Activated CD8-positive, alpha-beta memory T cell treated with anti-CD3 and anti-CD28 coated beads for 36 hours (primary cell): ENCODE data around the gene CCNDBP1. TPM values are rescaled to one million over a fixed set of nuclear protein-coding genes. Genes with fewer than 3 reads are reported as not detected.
"Not testable (repeated sequence)": the region's sequence is repeated elsewhere in the genome, so short reads cannot be mapped to it uniquely, and the experiment has no call there.

Source experiments
- CTCF ChIA-PET: fragments of 350-600 bp; sonication (Branson Sonifier 250); formaldehyde crosslinking; loops from one replicate; lab custom pipeline; 2021; ENCODE audit warnings: antibody characterized with exemption; lab: Charles Lee
- POLR2A ChIA-PET: fragments of 350-600 bp; sonication (Branson Sonifier 250); formaldehyde crosslinking; loops from one replicate; lab custom pipeline; 2021; ENCODE audit warnings: antibody characterized with exemption; lab: Charles Lee
- total RNA-seq, 2 experiments: library from RNA; stranded (reverse); gene quantifications; one replicate each; pipeline ENCODE4 v1.2.3, GENCODE V29; 2021

Gene CCNDBP1, protein sequence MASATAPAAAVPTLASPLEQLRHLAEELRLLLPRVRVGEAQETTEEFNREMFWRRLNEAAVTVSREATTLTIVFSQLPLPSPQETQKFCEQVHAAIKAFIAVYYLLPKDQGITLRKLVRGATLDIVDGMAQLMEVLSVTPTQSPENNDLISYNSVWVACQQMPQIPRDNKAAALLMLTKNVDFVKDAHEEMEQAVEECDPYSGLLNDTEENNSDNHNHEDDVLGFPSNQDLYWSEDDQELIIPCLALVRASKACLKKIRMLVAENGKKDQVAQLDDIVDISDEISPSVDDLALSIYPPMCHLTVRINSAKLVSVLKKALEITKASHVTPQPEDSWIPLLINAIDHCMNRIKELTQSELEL
- 10 to 100 TPM; 48.1 to 51.6 TPM for total RNA-seq

DNA sequence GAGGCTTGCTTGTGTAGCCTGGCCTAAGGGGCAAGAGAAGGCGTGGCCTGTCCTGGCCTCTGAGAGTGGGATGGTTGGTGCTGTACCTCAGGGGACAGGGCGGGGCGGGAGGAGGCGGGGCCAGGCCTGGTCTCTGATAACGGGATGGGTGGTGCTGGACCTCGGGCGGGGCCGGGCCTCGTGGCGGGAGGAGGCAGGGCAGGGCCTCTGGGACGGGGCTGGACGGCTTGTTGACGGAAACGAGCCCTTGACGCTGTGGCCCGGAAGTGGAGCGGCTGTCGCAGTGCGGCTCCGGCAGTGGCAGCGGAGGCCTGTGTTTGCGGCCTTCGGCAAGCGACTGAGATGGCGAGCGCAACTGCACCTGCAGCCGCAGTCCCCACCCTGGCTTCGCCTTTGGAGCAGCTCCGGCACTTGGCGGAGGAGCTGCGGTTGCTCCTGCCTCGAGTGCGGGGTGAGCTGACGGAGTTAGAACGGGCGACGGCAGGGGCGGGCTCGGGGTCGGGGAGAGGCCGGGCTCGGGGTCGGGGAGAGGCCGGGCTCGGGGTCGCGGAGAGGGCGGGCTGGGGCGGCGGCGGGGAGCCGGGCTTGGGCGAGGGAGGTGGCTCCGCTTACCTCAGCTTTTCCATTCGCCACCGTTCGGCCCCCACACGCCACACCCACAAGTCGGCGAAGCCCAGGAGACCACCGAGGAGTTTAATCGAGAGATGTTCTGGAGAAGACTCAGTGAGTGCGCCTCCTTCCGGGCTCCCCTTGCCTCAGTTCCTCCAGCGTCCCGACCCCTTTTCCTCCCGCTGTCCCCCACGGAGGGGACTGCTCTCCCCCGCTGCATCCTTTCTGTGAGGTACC, at the start of gene CCNDBP1:
Gene CCNDBP1 (plus strand): TSS at position 247 of the 846 bp plus-strand sequence. CDS start 96 bp downstream, at position 343.
- ChIA-PET CTCF (interaction anchor here (1.3 to 1.6 kb wide), 3 partner anchors 19 to 100 kb away, joined by 3 to 7 read pairs (median 7); no protein-coding TSS in a partner anchor), POLR2A (no interaction called here)

DNA sequence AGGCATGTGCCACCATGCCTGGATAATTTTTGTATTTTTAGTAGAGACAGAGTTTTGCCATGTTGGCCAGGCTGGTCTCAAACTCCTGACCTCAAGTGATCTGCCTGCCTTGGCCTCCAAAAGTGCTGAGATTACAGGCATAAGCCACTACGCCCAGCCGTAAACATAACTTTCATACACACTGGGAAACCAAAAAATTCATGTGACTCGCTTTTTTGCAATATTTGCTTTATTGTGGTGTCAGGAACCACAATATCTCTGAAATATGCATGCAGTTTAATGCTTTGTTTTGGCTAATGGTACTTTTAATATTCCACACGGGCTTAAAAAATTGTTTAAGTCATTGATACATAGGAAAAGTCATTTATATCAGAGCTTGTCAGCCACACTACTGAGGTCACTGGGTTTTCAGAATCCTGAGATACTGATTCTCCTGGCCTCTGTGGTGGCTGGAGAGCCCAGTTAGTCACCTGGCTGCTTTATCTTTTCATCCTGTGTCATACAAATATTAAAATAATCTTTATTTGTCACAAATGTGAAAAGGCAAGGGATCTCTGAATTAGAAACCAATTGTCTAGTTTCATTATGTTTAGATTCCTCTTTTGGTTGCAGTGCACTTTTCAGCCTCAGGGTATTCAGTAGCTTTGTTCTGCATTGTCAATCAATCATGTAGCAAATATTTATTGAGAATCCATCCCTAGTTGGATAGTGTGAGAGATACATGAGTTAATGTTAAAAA, 41.8 kb upstream of the CCNDBP1 start:
- POLR2A ChIA-PET = no interaction called here
- CTCF ChIA-PET = no interaction called here

DNA sequence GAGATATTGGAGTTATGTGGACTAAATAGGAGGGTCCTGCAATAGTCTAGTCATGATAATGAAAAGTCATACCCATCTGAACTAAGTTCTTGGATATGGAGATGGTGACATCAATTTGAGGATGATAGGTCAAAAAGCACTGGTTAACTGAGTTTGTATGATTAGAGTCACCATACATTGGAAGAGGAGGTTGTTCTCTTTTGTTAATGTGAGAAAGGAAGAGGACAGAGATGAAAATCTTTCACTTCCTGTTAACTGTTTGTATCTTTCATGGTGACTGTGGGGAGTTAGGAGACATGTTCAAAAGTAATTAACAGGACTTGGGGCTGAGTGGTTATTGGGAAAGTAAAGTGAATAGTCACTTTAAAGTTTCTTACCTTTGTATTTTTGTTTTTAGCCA, 40.7 kb upstream of the CCNDBP1 start:
- CTCF ChIA-PET = no interaction called here
- POLR2A ChIA-PET = no interaction called here

DNA sequence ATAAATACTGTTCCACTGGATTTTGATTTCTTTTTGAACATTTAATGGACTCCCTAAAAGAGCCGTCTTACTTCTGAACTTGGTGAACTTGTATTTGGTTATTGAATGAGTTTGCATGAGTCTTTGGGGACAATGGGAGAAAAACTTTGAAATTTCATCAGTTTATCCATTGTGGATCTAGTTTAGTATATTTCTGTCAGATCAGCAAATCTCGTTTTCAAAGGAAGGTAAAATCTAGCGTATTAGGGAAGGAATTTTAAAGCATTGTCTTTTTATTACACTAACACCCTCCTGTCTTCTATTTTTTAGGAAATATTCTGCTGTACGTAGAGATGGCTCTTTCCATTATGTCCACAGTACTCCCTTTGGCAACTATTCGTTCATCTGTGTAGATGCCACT, 39.0 kb upstream of the CCNDBP1 start:
- ChIA-PET CTCF (no interaction called here), POLR2A (no interaction called here)

DNA sequence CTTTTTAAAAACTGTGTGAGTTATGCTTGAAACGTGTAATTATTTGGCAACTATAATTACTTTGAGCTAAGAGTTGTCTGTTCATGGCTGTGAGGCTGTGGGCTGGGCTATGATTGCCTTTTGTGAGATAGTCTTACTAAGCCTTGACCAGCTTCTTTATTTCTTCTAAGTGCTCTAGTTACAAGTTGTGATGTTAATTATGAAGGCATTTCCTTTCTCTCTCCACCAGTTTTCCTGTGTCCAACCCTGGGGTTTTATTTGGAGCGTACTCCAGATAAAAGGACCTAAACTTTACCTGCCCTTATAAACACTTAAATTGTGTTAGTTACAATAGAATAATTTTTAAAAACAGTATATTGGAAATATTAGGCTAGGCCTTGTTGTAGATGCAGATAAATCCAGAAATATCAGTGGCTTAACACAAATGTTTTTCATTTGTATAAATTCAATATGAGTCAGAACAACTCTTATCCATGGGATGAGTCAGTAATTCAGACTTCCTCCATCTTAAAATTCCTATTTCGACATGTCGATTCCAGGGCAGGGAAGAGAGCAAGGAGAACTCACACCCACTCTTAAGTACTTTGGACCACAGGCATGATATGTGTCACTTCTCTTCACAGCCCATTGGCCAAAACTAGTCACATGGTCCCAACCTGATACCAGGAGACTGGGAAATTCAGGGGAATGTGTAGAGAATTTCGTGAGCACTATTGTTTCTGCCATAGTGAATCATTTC, 34.8 kb upstream of the CCNDBP1 start:
- ChIA-PET CTCF (interaction anchor here (1.1 kb wide), 1 partner anchor 36 kb away, joined by 3 read pairs; no protein-coding TSS in a partner anchor), POLR2A (no interaction called here)

DNA sequence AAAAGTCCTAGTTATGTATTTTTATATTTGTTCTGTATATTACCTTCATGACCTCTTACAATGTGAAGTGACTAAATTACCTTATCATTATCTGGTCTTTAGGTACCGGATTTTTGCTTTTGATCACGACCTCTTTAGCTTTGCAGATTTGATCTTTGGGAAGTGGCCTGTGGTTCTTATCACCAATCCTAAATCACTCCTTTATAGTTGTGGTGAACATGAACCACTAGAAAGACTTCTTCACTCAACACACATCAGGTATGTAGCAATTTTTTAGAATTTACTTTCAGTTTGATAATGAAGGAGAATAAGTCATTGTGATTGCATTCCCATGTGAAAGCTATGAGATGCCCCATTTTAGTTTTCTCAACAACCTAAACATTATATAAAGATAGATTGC, 33.5 kb upstream of the CCNDBP1 start:
- ChIA-PET POLR2A (no interaction called here), CTCF (no interaction called here)

DNA sequence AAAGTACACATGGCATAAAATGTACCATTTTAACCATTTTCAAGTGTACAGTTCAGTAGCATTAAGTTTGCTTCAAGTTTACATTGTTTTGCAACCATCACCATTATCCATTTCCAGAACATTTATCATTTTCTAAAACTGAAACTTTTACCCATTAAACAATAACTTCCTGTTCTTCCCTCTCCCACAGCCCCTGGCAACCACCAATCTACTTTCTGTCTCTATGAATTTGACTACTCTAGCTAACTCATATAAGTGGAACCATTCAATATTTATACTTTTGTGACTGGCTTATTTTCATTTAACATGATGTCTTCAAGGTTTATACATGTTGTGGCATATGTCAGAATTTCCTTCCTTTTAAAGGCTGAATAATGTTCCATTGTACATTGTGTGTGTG, 31.9 kb upstream of the CCNDBP1 start:
- ChIA-PET CTCF (no interaction called here), POLR2A (no interaction called here)

DNA sequence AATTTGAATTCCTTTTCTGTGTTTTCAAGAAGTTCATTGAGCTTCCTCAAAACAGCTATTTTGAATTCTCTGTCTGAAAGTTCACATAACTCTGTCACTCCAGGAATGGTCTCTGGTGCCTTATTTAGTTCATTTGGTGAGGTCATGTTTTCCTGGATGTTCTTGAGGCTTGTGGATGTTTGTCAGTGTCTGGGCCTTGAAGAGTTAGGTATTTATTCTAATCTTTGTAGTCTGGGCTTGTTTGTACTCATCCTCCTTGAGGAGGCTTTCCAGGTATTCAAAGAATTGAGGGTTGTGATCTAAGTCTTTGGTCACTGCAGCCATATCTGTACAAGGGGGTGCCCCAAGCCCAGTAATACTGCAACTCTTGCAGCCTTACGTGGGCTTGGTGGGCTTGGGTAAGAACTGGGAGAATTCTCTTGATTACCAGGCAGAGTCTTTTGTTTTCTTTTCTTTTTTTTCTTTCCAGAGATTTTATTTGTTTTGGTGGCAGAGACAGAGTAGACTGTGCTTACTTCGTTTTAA, 19.3 kb upstream of the CCNDBP1 start:
- ChIA-PET POLR2A (no interaction called here), CTCF (no interaction called here)

DNA sequence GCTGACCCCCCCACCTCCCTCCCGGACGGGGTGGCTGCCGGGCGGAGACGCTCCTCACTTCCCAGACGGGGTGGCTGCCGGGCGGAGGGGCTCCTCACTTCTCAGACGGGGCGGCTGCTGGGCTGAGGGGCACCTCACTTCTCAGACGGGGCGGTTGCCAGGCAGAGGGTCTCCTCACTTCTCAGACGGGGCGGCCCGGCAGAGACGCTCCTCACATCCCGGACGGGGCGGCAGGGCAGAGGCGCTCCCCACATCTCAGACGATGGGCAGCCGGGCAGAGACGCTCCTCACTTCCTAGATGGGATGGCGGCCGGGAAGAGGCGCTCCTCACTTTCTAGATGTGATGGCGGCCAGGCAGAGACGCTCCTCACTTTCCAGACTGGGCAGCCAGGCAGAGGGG, 17.9 kb upstream of the CCNDBP1 start:
- POLR2A ChIA-PET, CTCF ChIA-PET: not testable (repeated sequence)

DNA sequence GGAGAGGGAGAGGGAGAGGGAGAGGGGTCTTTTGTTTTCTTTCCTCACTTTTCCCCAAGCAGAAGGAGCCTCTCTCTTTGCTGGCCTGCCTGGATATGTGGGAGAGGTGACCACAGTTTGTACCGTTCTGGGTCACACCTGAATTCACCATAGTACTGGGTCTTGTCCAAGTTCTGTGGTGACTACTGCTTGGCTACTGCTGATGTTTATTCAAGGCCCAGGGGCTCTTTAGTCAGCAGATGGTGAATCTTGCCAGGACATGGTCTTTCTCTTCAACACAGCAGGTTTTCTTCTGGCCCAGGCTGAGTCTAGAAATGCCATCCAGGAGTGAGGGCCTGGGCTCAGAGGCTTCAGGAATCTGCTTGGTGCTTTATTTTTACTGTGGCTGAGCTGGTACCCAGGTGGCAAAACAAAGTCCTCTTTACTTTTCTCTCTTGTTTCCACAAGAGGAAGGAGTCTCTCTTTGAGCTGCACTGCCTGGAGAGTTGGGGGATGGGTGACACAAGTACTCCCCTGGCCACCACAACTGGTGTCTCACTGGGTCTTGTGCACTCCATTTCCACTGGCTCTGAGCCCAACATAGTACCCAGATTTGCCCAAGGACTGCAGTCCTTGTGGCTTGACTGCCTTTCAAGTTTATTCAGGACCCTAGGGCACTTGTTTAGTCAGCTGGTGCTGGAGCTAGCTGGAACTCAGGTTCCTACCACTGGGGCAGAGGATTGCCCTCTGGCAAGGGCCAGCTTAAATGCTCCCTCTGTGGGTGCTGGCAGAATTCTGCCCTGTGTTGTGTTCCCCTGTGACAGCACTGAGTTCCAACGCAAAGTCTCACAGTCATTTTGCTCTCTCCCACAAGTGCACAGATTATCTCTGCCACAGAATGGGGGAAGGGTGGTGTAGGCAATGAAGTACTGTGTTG, 16.8 kb upstream of the CCNDBP1 start:
- CTCF ChIA-PET = no interaction called here
- POLR2A ChIA-PET = no interaction called here

DNA sequence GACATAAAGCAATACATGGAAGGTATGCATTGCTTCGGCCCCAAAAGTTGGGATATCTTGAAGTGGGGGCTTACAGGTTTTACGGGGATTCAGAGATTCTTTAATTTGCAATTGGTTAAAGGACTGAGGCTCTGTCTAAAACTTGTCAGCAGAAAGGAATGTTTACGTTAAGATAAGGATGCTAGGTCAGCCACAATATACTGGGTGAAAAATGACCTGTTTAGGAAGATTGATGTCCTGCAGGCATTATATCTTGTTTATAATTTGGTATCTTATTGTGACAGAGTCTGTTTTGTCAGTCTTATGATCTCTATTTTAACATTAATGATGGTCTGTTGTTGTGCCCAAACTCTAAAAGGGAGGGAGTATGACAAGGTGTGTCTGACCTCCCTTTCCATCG, 15.3 kb upstream of the CCNDBP1 start:
- CTCF ChIA-PET = no interaction called here
- POLR2A ChIA-PET = no interaction called here

DNA sequence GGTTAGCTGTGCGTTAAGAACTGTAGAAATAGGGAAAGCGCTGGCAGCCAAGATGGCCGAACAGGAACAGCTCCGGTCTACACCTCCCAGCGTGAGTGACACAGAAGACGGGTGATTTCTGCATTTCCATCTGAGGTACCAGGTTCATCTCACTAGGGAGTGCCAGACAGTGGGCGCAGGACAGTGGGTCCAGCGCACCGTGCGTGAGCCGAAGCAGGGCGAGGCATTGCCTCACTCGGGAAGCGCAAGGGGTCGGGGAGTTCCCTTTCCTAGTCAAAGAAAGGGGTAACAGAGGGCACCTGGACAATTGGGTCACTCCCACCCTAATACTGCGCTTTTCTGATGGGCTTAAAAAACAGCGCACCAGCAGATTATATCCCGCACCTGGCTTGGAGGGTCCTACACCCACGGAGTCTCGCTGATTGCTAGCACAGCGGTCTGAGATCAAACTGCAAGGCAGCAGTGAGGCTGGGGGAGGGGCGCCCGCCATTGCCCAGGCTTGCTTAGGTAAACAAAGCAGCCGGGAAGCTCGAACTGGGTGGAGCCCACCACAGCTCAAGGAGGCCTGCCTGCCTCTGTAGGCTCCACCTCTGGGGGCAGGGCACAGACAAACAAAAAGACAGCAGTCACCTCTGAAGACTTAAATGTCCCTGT, 9.4 kb upstream of the CCNDBP1 start:
- CTCF ChIA-PET = not testable (repeated sequence)

DNA sequence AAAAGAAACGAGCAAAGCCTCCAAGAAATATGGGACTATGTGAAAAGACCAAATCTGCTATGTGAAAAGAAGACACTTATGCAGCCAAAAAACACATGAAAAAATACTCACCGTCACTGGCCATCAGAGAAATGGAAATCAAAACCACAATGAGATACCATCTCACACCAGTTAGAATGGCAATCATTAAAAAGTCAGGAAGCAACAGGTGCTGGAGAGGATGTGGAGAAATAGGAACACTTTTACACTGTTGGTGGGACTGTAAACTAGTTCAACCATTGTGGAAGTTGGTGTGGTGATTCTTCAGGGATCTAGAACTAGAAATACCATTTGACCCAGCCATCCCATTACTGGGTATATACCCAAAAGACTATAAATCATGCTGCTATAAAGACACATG, 8.1 kb upstream of the CCNDBP1 start:
- POLR2A ChIA-PET = not testable (repeated sequence)

More for the DNA sequence above, 9.4 kb upstream of the CCNDBP1 start:
- POLR2A ChIA-PET = not testable (repeated sequence)

DNA sequence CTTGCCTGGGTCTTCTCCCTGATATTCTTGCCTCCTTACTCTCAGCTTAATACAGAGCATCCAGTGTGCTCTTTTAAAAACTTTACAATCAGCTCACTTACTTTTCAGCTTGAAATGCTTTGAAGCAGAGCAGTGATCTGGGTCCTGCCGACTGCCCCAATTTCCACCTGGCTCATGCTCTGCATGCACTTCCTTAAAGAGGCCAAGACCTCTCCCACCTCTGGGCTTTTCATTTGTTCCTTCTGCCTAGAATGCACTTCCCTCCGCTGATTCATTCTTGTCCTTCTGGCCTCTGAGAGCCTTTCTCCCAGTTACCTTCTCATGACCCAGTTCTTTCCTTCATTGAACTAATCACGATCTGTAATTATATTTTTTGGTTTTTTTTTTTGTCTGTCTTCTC, 1.9 kb upstream of the CCNDBP1 start:
- CTCF ChIA-PET = interaction anchor here (1.6 kb wide), 1 partner anchor 21 kb away, joined by 4 read pairs; no protein-coding TSS in a partner anchor
- POLR2A ChIA-PET = no interaction called here

More for the DNA sequence above, 8.1 kb upstream of the CCNDBP1 start:
- CTCF ChIA-PET = not testable (repeated sequence)

DNA sequence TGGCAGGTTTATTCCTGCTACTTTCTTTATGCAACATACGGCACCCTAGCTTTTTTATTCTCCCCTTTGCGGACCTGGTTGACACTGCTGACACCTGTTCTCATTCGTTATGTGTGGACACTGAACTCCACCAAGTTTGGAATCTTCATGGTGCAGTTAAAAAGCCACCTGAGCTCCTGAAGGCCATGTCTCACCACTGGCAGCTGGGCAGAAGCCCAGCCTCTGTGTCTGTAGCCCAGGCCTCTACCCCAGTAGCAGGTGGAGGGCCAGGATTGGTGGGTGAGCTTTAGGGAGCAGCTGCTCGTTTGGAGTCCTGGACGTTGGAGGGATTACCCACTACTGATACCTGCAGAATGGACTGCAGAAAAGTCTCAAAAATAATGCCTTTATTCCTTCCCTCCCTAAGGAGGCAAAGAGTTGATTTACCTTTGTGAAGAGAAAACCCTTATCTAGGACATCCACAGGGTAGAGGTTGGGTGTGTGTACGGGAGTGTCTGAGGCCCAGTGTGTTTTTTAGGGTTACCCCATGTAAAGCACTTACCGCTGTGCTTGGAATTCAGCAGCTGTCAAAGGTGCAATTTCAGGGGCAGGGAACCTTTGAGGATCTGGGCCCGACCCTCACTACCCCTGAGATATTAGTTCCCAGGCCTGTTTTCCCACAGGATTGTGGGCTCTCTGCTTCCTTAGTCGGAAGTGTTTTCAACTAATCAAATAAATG, 637 bp upstream of the CCNDBP1 start:
- ChIA-PET POLR2A (no interaction called here), CTCF (interaction anchor here (1.6 kb wide), 1 partner anchor 19 kb away, joined by 4 read pairs; no protein-coding TSS in a partner anchor)

DNA sequence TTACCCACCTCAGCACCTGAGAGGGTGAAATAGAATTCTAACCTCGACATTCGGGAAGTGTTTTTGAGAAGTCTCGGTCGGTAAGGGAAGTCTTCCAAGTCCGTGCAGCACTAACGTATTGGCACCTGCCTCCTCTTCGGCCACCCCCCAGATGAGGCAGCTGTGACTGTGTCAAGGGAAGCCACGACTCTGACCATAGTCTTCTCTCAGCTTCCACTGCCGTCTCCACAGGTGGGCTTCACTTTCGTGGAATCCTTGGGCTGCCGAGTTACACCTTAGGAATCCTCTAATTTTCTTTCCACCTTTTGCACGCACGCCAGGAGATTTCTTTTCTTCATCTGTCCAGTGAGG, 775 bp downstream of the CCNDBP1 start:
- POLR2A ChIA-PET = interaction anchor here (0.7 kb wide), 1 partner anchor 94 kb away, joined by 3 read pairs; no protein-coding TSS in a partner anchor
- CTCF ChIA-PET = interaction anchor here (1.3 to 1.6 kb wide), 3 partner anchors 18 to 99 kb away, joined by 3 to 7 read pairs (median 7); no protein-coding TSS in a partner anchor
